ENCODE data around the gene OR9G4.

GRCh38 chr11:56776809-56777208, 28.3 kb upstream of the OR9G4 start:
- TF ChIP-seq CTCF (IDR thresholded peaks at IDR 0.05; ENCODE audit: poor library complexity): no peak
- no peak for TF ChIP-seq EZH2 (IDR thresholded peaks at IDR 0.05; ENCODE audit: borderline replicate concordance)
- no peak for TF ChIP-seq EZH2phosphoT487 (IDR thresholded peaks at IDR 0.05; ENCODE audit: low read depth, severe bottlenecking, unreplicated experiment)

Measured in hepatocyte (in vitro differentiated cells).